ENCODE data around the gene LHPP. TPM values are rescaled to one million over a fixed set of nuclear protein-coding genes. Genes with fewer than 3 reads are reported as not detected.

LHPP gene
- total and polyA plus RNA-seq, 2 experiments from 2014 or later: 27.4 to 40.2 TPM

DNA sequence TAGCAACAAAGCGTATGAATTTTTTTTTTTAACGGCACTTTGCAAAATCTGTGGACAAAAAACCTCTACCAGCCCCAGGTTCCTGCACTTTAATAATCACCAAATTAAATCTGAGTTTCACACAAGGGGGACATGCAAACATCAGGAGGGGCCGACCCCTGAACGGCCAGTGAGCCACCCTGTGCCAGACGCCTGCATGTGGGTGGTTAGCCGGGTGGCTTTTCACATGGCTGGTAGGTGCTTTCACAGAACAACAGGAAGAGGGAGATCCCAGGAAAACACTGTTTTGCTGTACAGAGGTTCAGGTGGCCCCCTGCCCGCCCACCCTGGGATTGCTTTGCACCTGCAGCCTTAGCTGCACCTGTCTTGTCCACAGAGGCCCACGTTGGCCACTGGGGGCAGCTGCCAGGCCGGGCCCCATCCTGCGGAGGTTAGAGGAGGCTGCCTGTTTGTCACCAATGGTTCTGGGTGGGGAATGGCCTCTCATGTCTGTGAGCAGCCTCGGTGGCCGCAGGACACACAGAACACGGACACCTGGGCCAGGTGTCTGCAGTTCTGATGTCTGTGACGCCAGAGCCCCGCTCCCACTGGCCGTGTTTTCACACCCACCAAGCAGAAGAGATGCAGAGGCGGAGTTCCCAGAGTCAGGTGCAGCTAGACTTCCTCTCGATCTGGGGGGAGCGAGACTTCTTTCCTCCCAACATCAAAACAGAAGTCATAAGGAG, 174.8 kb downstream of the LHPP start:
- DNase-seq (ENCODE audit: low spot score): no peak
- peak; percentile 67 for ATAC-seq
- TF ChIP-seq, protein P1, sequence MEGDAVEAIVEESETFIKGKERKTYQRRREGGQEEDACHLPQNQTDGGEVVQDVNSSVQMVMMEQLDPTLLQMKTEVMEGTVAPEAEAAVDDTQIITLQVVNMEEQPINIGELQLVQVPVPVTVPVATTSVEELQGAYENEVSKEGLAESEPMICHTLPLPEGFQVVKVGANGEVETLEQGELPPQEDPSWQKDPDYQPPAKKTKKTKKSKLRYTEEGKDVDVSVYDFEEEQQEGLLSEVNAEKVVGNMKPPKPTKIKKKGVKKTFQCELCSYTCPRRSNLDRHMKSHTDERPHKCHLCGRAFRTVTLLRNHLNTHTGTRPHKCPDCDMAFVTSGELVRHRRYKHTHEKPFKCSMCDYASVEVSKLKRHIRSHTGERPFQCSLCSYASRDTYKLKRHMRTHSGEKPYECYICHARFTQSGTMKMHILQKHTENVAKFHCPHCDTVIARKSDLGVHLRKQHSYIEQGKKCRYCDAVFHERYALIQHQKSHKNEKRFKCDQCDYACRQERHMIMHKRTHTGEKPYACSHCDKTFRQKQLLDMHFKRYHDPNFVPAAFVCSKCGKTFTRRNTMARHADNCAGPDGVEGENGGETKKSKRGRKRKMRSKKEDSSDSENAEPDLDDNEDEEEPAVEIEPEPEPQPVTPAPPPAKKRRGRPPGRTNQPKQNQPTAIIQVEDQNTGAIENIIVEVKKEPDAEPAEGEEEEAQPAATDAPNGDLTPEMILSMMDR (conservative IDR thresholded peaks at IDR 0.05; ENCODE audit: low read depth in 2 of 2): peak in 1 of 2 experiments; percentile 28; a peak in 1 of 4 replicates
- TF ChIP-seq NANOG (IDR thresholded peaks at IDR 0.05; ENCODE audit: borderline replicate concordance): no peak

DNA sequence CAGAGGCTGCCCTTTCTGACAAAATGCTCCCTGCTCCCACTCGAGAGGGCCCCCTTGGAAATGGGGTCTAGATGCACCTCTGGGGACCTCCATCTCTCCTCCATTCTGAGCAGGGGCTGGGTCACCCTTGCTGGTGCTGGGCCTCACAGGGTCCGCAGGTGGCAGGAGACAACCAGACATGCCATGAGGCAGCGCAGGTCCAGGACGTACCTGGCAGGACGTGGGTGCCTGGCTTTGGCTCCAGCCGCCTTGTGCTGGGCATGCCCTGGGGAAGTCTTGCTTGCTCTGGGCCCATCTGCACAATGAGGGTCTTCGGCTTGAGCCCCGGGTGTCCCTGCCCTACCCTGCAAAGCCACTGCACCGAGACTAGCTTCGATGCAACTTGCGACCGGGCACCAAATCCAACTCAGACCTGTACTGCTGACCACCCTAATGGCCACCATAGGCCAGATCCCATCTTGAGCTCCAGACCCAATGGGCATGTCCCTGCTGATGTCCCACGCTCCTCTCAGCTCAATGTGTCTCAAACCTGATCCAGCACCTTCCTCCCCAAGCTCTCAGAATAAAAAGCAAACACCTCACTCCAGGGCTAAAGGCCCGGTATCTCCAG, 175.6 kb downstream of the LHPP start:
- Histone ChIP-seq H3K27me3 (ENCODE audit: insufficient read depth) (no peaks in the 10 kb centered on the region), H2AFZ (no peak overlapping the region), H4K20me1 (replicated peaks; ENCODE audit: insufficient read depth) (no peaks in the 10 kb centered on the region), H3K9me2 (ENCODE audit: insufficient read depth) (no peaks in the 10 kb centered on the region), H3K4me1 (ENCODE audit: insufficient read depth) (no peaks in the 10 kb centered on the region), H3K79me2 (replicated peaks; ENCODE audit: insufficient read depth) (0 out of 2 replicates have a peak, but pooled peaks cover 3% of the 10 kb centered on the region), H3F3A (replicated peaks; ENCODE audit: low read depth) (no peaks in the 10 kb centered on the region), H3K4me3 (no peak overlapping the region), H3K36me3 (ENCODE audit: insufficient read depth) (no peaks in the 10 kb centered on the region), H3K27ac (ENCODE audit: low read depth) (no peak overlapping the region), H3K4me2 (no peak overlapping the region)
- TF ChIP-seq, protein P1 (conservative IDR thresholded peaks at IDR 0.05; ENCODE audit: low read depth in 2 of 2): 0 out of 4 replicates have a peak, but pooled peaks of 1 of the 2 experiments have one; percentile 7
- no peak for TF ChIP-seq NANOG (IDR thresholded peaks at IDR 0.05; ENCODE audit: borderline replicate concordance)
- no peak for TF ChIP-seq JUNB (IDR thresholded peaks at IDR 0.05; ENCODE audit: unreplicated experiment)
- peaks cover 5% of the 10 kb centered on the region for H3K4me1 Mint-ChIP-seq
- no peaks in the 10 kb centered on the region; the same call in 2 of the 3 replicates for H3K9me3 Mint-ChIP-seq
- H3K4me3 Mint-ChIP-seq: no peak overlapping the region
- DNase-seq (ENCODE audit: low spot score) (no peak), ATAC-seq (no peak)
- peaks cover 8% of the 10 kb centered on the region for H3K27me3 Mint-ChIP-seq (ENCODE audit: insufficient read depth, low read depth, poor library complexity)
- H3K36me3 Mint-ChIP-seq (ENCODE audit: low read depth): 0 out of 3 replicates have a peak, but pooled peaks cover 3% of the 10 kb centered on the region
- H3K27ac Mint-ChIP-seq: no peak overlapping the region

More for the DNA sequence above, 174.8 kb downstream of the LHPP start:
- Mint-ChIP-seq H3K36me3 (ENCODE audit: low read depth) (0 out of 3 replicates have a peak, but pooled peaks cover 3% of the 10 kb centered on the region), H3K4me3 (no peak overlapping the region), H3K9me3 (no peaks in the 10 kb centered on the region; the same call in 2 of the 3 replicates), H3K27ac (0 out of 2 replicates have a peak overlapping the region, but pooled peaks have one; percentile 27), H3K27me3 (ENCODE audit: insufficient read depth, low read depth, poor library complexity) (peaks cover 11% of the 10 kb centered on the region), H3K4me1 (peaks cover 5% of the 10 kb centered on the region)
- H2AFZ ChIP-seq: no peak overlapping the region
- H4K20me1 ChIP-seq (replicated peaks; ENCODE audit: insufficient read depth): no peaks in the 10 kb centered on the region
- no peaks in the 10 kb centered on the region for H3K9me2 ChIP-seq (ENCODE audit: insufficient read depth)
- no peaks in the 10 kb centered on the region for H3K27me3 ChIP-seq (ENCODE audit: insufficient read depth)
- H3K79me2 ChIP-seq (replicated peaks; ENCODE audit: insufficient read depth): 0 out of 2 replicates have a peak, but pooled peaks cover 3% of the 10 kb centered on the region
- no peaks in the 10 kb centered on the region for H3F3A ChIP-seq (replicated peaks; ENCODE audit: low read depth)
- no peaks in the 10 kb centered on the region for H3K36me3 ChIP-seq (ENCODE audit: insufficient read depth)
- no peak overlapping the region for H3K27ac ChIP-seq (ENCODE audit: low read depth)
- no peaks in the 10 kb centered on the region for H3K4me1 ChIP-seq (ENCODE audit: insufficient read depth)
- H3K4me3 ChIP-seq: no peak overlapping the region
- no peak overlapping the region for H3K4me2 ChIP-seq

All from GM23338 (cell line).